ENCODE data around the gene RAB23. TPM values are rescaled to one million over a fixed set of nuclear protein-coding genes. Genes with fewer than 3 reads are reported as not detected.
A peak's percentile ranks its signal among the peaks of the same experiment; 100 is the strongest.

Gene RAB23
- total RNA-seq, 1 donor from 2014 or later: 21.4 TPM

DNA sequence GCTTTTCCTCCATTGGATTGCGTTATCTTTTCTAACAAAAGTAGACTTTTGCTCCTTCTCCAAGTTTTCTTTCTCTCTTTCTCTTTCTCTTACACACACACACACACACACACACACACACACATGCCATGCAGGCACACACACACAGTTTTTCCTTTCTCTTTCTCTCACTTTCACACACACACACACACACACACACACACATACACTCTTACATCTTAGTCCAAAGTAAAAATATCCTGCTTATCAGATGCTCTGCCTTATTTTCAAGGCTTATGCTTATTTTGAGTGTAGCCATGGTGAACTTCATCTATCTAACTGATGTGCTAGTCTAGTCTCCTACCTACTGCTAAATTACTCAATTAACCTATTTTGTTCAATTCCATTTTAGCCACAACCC is 34.4 kb upstream of the RAB23 start:
- Histone ChIP-seq H3K4me3 (ENCODE audit: insufficient read depth, low read depth, low read length) (no peak overlapping the region), H3K27ac (ENCODE audit: low read depth, low read length) (no peak overlapping the region), H3K4me1 (ENCODE audit: insufficient read depth, low read length) (peaks cover 21% of the 10 kb centered on the region), H3K9ac (ENCODE audit: low read length) (no peak overlapping the region), H2AFZ (ENCODE audit: low read depth, low read length) (no peak overlapping the region), H3K79me2 (ENCODE audit: insufficient read depth, low read length) (no peaks in the 10 kb centered on the region), H3K36me3 (ENCODE audit: insufficient read depth, low read length) (no peaks in the 10 kb centered on the region), H4K20me1 (ENCODE audit: insufficient read depth, low read length) (no peaks in the 10 kb centered on the region), H3K27me3 (ENCODE audit: insufficient read depth, low read length) (no peaks in the 10 kb centered on the region), H3K4me2 (ENCODE audit: low read length) (no peak overlapping the region), H3K9me3 (ENCODE audit: insufficient read depth, low read depth, low read length) (no peaks in the 10 kb centered on the region)
- no peaks in the 10 kb centered on the region for H3K9me3 Mint-ChIP-seq (ENCODE audit: unreplicated experiment)
- peak overlapping the region; percentile 90 for H3K27ac Mint-ChIP-seq (ENCODE audit: unreplicated experiment)
- no peak for FAIRE-seq
- H3K4me3 Mint-ChIP-seq (ENCODE audit: unreplicated experiment): no peak overlapping the region
- no peaks in the 10 kb centered on the region for H3K36me3 Mint-ChIP-seq (ENCODE audit: low read depth, unreplicated experiment)
- peaks cover 38% of the 10 kb centered on the region for H3K4me1 Mint-ChIP-seq (ENCODE audit: low read depth, unreplicated experiment)
- TF ChIP-seq, protein P1, sequence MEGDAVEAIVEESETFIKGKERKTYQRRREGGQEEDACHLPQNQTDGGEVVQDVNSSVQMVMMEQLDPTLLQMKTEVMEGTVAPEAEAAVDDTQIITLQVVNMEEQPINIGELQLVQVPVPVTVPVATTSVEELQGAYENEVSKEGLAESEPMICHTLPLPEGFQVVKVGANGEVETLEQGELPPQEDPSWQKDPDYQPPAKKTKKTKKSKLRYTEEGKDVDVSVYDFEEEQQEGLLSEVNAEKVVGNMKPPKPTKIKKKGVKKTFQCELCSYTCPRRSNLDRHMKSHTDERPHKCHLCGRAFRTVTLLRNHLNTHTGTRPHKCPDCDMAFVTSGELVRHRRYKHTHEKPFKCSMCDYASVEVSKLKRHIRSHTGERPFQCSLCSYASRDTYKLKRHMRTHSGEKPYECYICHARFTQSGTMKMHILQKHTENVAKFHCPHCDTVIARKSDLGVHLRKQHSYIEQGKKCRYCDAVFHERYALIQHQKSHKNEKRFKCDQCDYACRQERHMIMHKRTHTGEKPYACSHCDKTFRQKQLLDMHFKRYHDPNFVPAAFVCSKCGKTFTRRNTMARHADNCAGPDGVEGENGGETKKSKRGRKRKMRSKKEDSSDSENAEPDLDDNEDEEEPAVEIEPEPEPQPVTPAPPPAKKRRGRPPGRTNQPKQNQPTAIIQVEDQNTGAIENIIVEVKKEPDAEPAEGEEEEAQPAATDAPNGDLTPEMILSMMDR (IDR thresholded peaks at IDR 0.05; ENCODE audit: insufficient read depth, low read depth, low read length): no peak
- TF ChIP-seq EZH2 (IDR thresholded peaks at IDR 0.05; ENCODE audit: insufficient read depth, low read length): no peak
- no peaks in the 10 kb centered on the region for H3K27me3 Mint-ChIP-seq (ENCODE audit: low read depth, unreplicated experiment)
- DNase-seq (ENCODE audit: low read depth): peak; percentile 50

DNA sequence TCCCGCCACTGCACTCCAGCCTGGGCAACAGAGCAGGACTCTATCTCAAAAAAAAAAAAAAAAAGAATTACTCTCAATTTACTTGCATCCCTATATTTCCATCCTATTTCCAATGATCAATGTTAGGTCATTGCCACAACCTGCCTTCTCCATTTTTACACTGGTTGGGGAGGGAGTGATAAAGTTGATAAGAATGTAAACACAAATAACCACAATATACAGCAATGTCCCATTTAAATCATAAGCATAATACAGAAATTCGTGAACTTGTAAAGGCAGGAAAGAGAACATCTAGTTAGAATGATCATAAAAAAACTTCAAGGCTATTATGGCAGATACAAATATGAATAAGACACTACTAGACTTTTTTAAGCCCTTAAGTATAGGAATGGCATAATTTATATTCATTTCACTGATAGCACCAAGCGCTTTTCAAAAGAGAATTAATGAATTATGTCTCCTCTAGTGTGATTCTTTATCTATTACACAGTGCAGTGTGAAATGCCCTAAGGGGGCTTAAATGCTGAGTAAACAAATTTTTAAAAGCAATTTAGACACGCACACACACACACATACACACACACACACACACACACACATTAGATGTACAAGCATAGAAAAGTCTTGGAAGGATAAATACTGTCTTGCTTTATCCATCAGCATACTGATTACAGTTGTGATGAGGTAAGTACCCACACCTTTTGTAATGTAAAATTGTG is 33.5 kb upstream of the RAB23 start:
- Histone ChIP-seq H4K20me1 (ENCODE audit: insufficient read depth, low read length) (no peaks in the 10 kb centered on the region), H3K9ac (ENCODE audit: low read length) (no peak overlapping the region), H3K79me2 (ENCODE audit: insufficient read depth, low read length) (no peaks in the 10 kb centered on the region), H3K4me2 (ENCODE audit: low read length) (no peak overlapping the region), H3K4me1 (ENCODE audit: insufficient read depth, low read length) (peaks cover 21% of the 10 kb centered on the region), H3K27ac (ENCODE audit: low read depth, low read length) (no peak overlapping the region), H3K36me3 (ENCODE audit: insufficient read depth, low read length) (no peaks in the 10 kb centered on the region), H3K9me3 (ENCODE audit: insufficient read depth, low read depth, low read length) (no peaks in the 10 kb centered on the region), H3K27me3 (ENCODE audit: insufficient read depth, low read length) (no peaks in the 10 kb centered on the region), H2AFZ (ENCODE audit: low read depth, low read length) (no peak overlapping the region), H3K4me3 (ENCODE audit: insufficient read depth, low read depth, low read length) (no peak overlapping the region)
- H3K36me3 Mint-ChIP-seq (ENCODE audit: low read depth, unreplicated experiment): no peaks in the 10 kb centered on the region
- no peaks in the 10 kb centered on the region for H3K27me3 Mint-ChIP-seq (ENCODE audit: low read depth, unreplicated experiment)
- H3K9me3 Mint-ChIP-seq (ENCODE audit: unreplicated experiment): no peaks in the 10 kb centered on the region
- H3K4me1 Mint-ChIP-seq (ENCODE audit: low read depth, unreplicated experiment): peaks cover 38% of the 10 kb centered on the region
- TF ChIP-seq, protein P1 (IDR thresholded peaks at IDR 0.05; ENCODE audit: insufficient read depth, low read depth, low read length): no peak
- no peak for TF ChIP-seq EZH2 (IDR thresholded peaks at IDR 0.05; ENCODE audit: insufficient read depth, low read length)
- DNase-seq (ENCODE audit: low read depth) (no peak), FAIRE-seq (no peak)
- H3K27ac Mint-ChIP-seq (ENCODE audit: unreplicated experiment): no peak overlapping the region
- H3K4me3 Mint-ChIP-seq (ENCODE audit: unreplicated experiment): no peak overlapping the region

DNA sequence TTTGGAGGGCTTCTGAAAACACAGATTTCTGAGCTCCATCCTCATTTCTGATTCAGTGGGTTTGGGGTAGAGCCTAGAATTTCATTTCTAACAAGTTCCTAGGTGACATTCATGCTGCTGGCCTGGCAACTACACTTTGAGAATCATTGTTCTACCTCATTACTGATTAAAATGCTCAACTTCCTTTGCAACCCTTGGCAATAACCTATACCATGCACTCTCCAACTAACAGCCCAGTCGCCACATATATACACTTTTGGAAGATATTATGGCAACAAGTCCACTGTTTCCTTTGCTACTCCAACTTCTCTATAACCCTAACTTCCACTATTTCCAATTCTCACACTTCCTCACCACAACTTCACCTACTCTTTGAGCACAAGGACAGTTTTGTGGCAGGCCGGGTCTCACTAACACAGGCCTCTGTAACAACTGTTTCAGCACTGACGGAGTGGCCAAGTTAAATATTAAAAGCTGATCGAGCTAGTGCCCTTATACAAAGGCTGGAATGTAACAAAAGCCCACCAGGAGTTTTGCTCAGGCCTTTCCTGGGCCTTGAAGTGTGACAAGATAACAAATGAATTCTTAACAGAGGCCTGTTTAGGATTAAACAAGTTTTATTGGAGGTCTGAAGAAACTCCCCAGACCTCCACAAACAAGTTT is 32.1 kb upstream of the RAB23 start:
- Histone ChIP-seq H3K9me3 (ENCODE audit: insufficient read depth, low read depth, low read length) (no peaks in the 10 kb centered on the region), H3K27me3 (ENCODE audit: insufficient read depth, low read length) (no peaks in the 10 kb centered on the region), H3K4me3 (ENCODE audit: insufficient read depth, low read depth, low read length) (no peak overlapping the region), H3K79me2 (ENCODE audit: insufficient read depth, low read length) (no peaks in the 10 kb centered on the region), H4K20me1 (ENCODE audit: insufficient read depth, low read length) (no peaks in the 10 kb centered on the region), H3K36me3 (ENCODE audit: insufficient read depth, low read length) (no peaks in the 10 kb centered on the region), H3K27ac (ENCODE audit: low read depth, low read length) (no peak overlapping the region), H3K4me1 (ENCODE audit: insufficient read depth, low read length) (peaks cover 21% of the 10 kb centered on the region), H2AFZ (ENCODE audit: low read depth, low read length) (peak overlapping the region; percentile 7), H3K4me2 (ENCODE audit: low read length) (no peak overlapping the region), H3K9ac (ENCODE audit: low read length) (no peak overlapping the region)
- Mint-ChIP-seq H3K4me3 (ENCODE audit: unreplicated experiment) (no peak overlapping the region), H3K27me3 (ENCODE audit: low read depth, unreplicated experiment) (no peaks in the 10 kb centered on the region), H3K36me3 (ENCODE audit: low read depth, unreplicated experiment) (no peaks in the 10 kb centered on the region), H3K4me1 (ENCODE audit: low read depth, unreplicated experiment) (peaks cover 33% of the 10 kb centered on the region), H3K27ac (ENCODE audit: unreplicated experiment) (no peak overlapping the region), H3K9me3 (ENCODE audit: unreplicated experiment) (no peaks in the 10 kb centered on the region)
- DNase-seq (ENCODE audit: low read depth) (no peak), FAIRE-seq (no peak)
- TF ChIP-seq, protein P1 (IDR thresholded peaks at IDR 0.05; ENCODE audit: insufficient read depth, low read depth, low read length): no peak
- no peak for TF ChIP-seq EZH2 (IDR thresholded peaks at IDR 0.05; ENCODE audit: insufficient read depth, low read length)
